ENCODE data around the gene FBXO21.
"Not testable (repeated sequence)": the region's sequence is repeated elsewhere in the genome, so short reads cannot be mapped to it uniquely, and the experiment has no call there.

Gene FBXO21

GRCh38 chr12:117208206-117208605 lies 17.9 kb upstream of the FBXO21 start:
- H3K4me1 ChIP-seq: no peaks in the 10 kb centered on the region
- DNase-seq: no peak
- no peaks in the 10 kb centered on the region for H3K36me3 ChIP-seq
- H3K4me3 ChIP-seq (ENCODE audit: low read depth, low read length): no peak overlapping the region
- H3K9me3 ChIP-seq: no peaks in the 10 kb centered on the region
- peaks cover 20% of the 10 kb centered on the region for H3K27me3 ChIP-seq
- TF ChIP-seq CTCF (IDR thresholded peaks at IDR 0.05; ENCODE audit: low read depth, low read length): no peak

GRCh38 chr12:117207675-117208074 lies 17.4 kb upstream of the FBXO21 start:
- Histone ChIP-seq H3K27me3 (peaks cover 20% of the 10 kb centered on the region), H3K4me3 (ENCODE audit: low read depth, low read length) (no peak overlapping the region), H3K9me3 (no peaks in the 10 kb centered on the region), H3K36me3 (no peaks in the 10 kb centered on the region), H3K4me1 (no peaks in the 10 kb centered on the region)
- no peak for DNase-seq
- no peak for TF ChIP-seq CTCF (IDR thresholded peaks at IDR 0.05; ENCODE audit: low read depth, low read length)

GRCh38 chr12:117202556-117202955 lies 12.3 kb upstream of the FBXO21 start:
- Histone ChIP-seq H3K9me3 (no peaks in the 10 kb centered on the region), H3K36me3 (no peaks in the 10 kb centered on the region), H3K27me3 (peaks cover 8% of the 10 kb centered on the region), H3K4me1 (no peaks in the 10 kb centered on the region), H3K4me3 (ENCODE audit: low read depth, low read length) (no peak overlapping the region)
- no peak for TF ChIP-seq CTCF (IDR thresholded peaks at IDR 0.05; ENCODE audit: low read depth, low read length)
- no peak for DNase-seq

GRCh38 chr12:117202033-117202432 lies 11.8 kb upstream of the FBXO21 start:
- no peak for TF ChIP-seq CTCF (IDR thresholded peaks at IDR 0.05; ENCODE audit: low read depth, low read length)
- H3K36me3 ChIP-seq: no peaks in the 10 kb centered on the region
- H3K9me3 ChIP-seq: no peaks in the 10 kb centered on the region
- no peak overlapping the region for H3K4me3 ChIP-seq (ENCODE audit: low read depth, low read length)
- no peak for DNase-seq
- no peaks in the 10 kb centered on the region for H3K4me1 ChIP-seq
- H3K27me3 ChIP-seq: peaks cover 5% of the 10 kb centered on the region

- H3K4me1 ChIP-seq; DNase-seq; H3K4me3 ChIP-seq (ENCODE audit: low read depth, low read length); H3K36me3 ChIP-seq; H3K27me3 ChIP-seq; H3K9me3 ChIP-seq: not testable (repeated sequence)
Observed at GRCh38 chr12:117199956-117200744, 9.9 kb upstream of the FBXO21 start.

- not testable (repeated sequence) for H3K9me3 ChIP-seq; H3K4me1 ChIP-seq; H3K36me3 ChIP-seq; H3K4me3 ChIP-seq (ENCODE audit: low read depth, low read length); DNase-seq; H3K27me3 ChIP-seq
Observed at GRCh38 chr12:117196334-117196733, 6.1 kb upstream of the FBXO21 start.

GRCh38 chr12:117195027-117195426 lies 4.8 kb upstream of the FBXO21 start:
- H3K36me3 ChIP-seq; H3K27me3 ChIP-seq; H3K9me3 ChIP-seq; DNase-seq; H3K4me3 ChIP-seq (ENCODE audit: low read depth, low read length); H3K4me1 ChIP-seq: not testable (repeated sequence)

- no peak for DNase-seq
- H3K4me1 ChIP-seq: no peaks in the 10 kb centered on the region
- H3K27me3 ChIP-seq: no peaks in the 10 kb centered on the region
- TF ChIP-seq CTCF (IDR thresholded peaks at IDR 0.05; ENCODE audit: low read depth, low read length): no peak
- H3K36me3 ChIP-seq: no peaks in the 10 kb centered on the region; the same call in 1 of the 2 replicates
- no peaks in the 10 kb centered on the region for H3K9me3 ChIP-seq
- no peak overlapping the region for H3K4me3 ChIP-seq (ENCODE audit: low read depth, low read length)
Observed at GRCh38 chr12:117193903-117194302, 3.6 kb upstream of the FBXO21 start.

GRCh38 chr12:117192581-117192980 lies 2.3 kb upstream of the FBXO21 start:
- not testable (repeated sequence) for H3K4me3 ChIP-seq (ENCODE audit: low read depth, low read length); H3K4me1 ChIP-seq; DNase-seq; H3K9me3 ChIP-seq; H3K36me3 ChIP-seq; H3K27me3 ChIP-seq
